SK-N-SH treated with all-trans-retinoic acid at 6 μM for 48 hours (cell line): ENCODE data around the gene ATP6V1G1.
A peak's percentile ranks its signal among the peaks of the same experiment; 100 is the strongest.

Source experiments
- ATAC-seq: fragments of 200-7000 bp; cut with Tn5 transposase; 3 replicates; pipeline ENCODE4 v1.9.1; 2020; ENCODE audit warnings: mild to moderate bottlenecking, moderate library complexity
- ARNTL ChIP-seq: fragments of 450-650 bp; formaldehyde crosslinking; IDR thresholded peaks from 2 replicates; pipeline ENCODE4 v1.5.0; 2020; ENCODE audit warnings: low read depth, mild to moderate bottlenecking, moderate library complexity, borderline replicate concordance
- BACH2 ChIP-seq: fragments of 250-450 bp; sonication (Bioruptor Pico); IDR thresholded peaks from 2 replicates; pipeline ENCODE4 v1.9.0; 2021; ENCODE audit warnings: mild to moderate bottlenecking, borderline replicate concordance
- CREB5 ChIP-seq: fragments of 250-450 bp; sonication (Bioruptor Pico); IDR thresholded peaks from 2 replicates; pipeline ENCODE4 v1.5.1; 2020; ENCODE audit warnings: low read depth, mild to moderate bottlenecking, moderate library complexity
- CSDC2 ChIP-seq: fragments of 250-450 bp; sonication (Bioruptor Pico); IDR thresholded peaks from 2 replicates; pipeline ENCODE4 v1.5.0; 2020; ENCODE audit warnings: mild to moderate bottlenecking, moderate library complexity
- ESRRG ChIP-seq: fragments of 250-450 bp; sonication (Bioruptor Pico); IDR thresholded peaks from 2 replicates; pipeline ENCODE4 v1.6.1; 2021; ENCODE audit warnings: mild to moderate bottlenecking
- GLIS3 ChIP-seq: fragments of 250-450 bp; sonication (Bioruptor Pico); IDR thresholded peaks from 2 replicates; pipeline ENCODE4 v1.5.0; 2020; ENCODE audit warnings: mild to moderate bottlenecking, moderate library complexity
- ISL1 ChIP-seq: fragments of 250-450 bp; sonication (Bioruptor Pico); IDR thresholded peaks from 2 replicates; pipeline ENCODE4 v2.1.2; 2022; ENCODE audit warnings: mild to moderate bottlenecking, moderate library complexity
- OSR1 ChIP-seq: fragments of 250-450 bp; sonication (Bioruptor Pico); IDR thresholded peaks from 2 replicates; pipeline ENCODE4 v1.8.0; 2022; ENCODE audit warnings: moderate library complexity, mild to moderate bottlenecking, inconsistent platforms
- PATZ1 ChIP-seq: fragments of 250-450 bp; sonication (Bioruptor Pico); IDR thresholded peaks from 2 replicates; pipeline ENCODE4 v1.8.0; 2020; ENCODE audit warnings: mild to moderate bottlenecking, moderate library complexity, borderline replicate concordance
- PPARA ChIP-seq: fragments of 250-450 bp; sonication (Bioruptor Pico); IDR thresholded peaks from 2 replicates; pipeline ENCODE4 v1.5.0; 2020; ENCODE audit warnings: mild to moderate bottlenecking, borderline replicate concordance
- RARB ChIP-seq: fragments of 250-450 bp; sonication (Bioruptor Pico); IDR thresholded peaks from 2 replicates; pipeline ENCODE4 v1.8.0; 2021; ENCODE audit warnings: mild to moderate bottlenecking, moderate library complexity
- SNAI2 ChIP-seq: fragments of 250-450 bp; sonication (Bioruptor Pico); IDR thresholded peaks from 2 replicates; pipeline ENCODE4 v1.5.0; 2020; ENCODE audit warnings: mild to moderate bottlenecking, moderate library complexity
- TCF4 ChIP-seq: fragments of 250-450 bp; sonication (Bioruptor Pico); IDR thresholded peaks from 2 replicates; pipeline ENCODE4 v1.8.0; 2021; ENCODE audit warnings: mild to moderate bottlenecking, moderate library complexity, borderline replicate concordance
- TOX ChIP-seq: fragments of 250-450 bp; sonication (Bioruptor Pico); IDR thresholded peaks from 2 replicates; pipeline ENCODE4 v1.8.0; 2021; ENCODE audit warnings: mild to moderate bottlenecking, moderate library complexity, borderline replicate concordance
- ZFP3 ChIP-seq: fragments of 250-450 bp; sonication (Bioruptor Pico); IDR thresholded peaks from 2 replicates; pipeline ENCODE4 v1.5.0; 2020; ENCODE audit warnings: mild to moderate bottlenecking, moderate library complexity
- ZFP30 ChIP-seq: fragments of 450-650 bp; formaldehyde crosslinking; IDR thresholded peaks from 2 replicates; pipeline ENCODE4 v1.5.0; 2022; ENCODE audit warnings: mild to moderate bottlenecking, moderate library complexity
- ZNF565 ChIP-seq: fragments of 450-650 bp; formaldehyde crosslinking; conservative IDR thresholded peaks from 2 replicates; pipeline ENCODE4 v1.5.0; 2020; ENCODE audit warnings: low read depth, mild to moderate bottlenecking, moderate library complexity
- ZNF70 ChIP-seq: fragments of 450-650 bp; formaldehyde crosslinking; IDR thresholded peaks from 2 replicates; pipeline ENCODE4 v1.5.0; 2020; ENCODE audit warnings: mild to moderate bottlenecking, moderate library complexity
- ZNF8 ChIP-seq: fragments of 450-650 bp; formaldehyde crosslinking; IDR thresholded peaks from 2 replicates; pipeline ENCODE4 v1.5.0; 2020; ENCODE audit warnings: mild to moderate bottlenecking, moderate library complexity
- TF ChIP-seq, protein P1 (sequence below): fragments of 250-450 bp; sonication (Bioruptor Pico); IDR thresholded peaks from 2 replicates; pipeline ENCODE4 v1.8.0; 2021; ENCODE audit warnings: low read depth, mild to moderate bottlenecking, moderate library complexity, borderline replicate concordance
- TF ChIP-seq, protein P2 (sequence below): fragments of 250-450 bp; sonication (Bioruptor Pico); IDR thresholded peaks from 2 replicates; pipeline ENCODE4 v1.5.0; 2020; ENCODE audit warnings: mild to moderate bottlenecking, moderate library complexity

The ATP6V1G1 gene

DNA sequence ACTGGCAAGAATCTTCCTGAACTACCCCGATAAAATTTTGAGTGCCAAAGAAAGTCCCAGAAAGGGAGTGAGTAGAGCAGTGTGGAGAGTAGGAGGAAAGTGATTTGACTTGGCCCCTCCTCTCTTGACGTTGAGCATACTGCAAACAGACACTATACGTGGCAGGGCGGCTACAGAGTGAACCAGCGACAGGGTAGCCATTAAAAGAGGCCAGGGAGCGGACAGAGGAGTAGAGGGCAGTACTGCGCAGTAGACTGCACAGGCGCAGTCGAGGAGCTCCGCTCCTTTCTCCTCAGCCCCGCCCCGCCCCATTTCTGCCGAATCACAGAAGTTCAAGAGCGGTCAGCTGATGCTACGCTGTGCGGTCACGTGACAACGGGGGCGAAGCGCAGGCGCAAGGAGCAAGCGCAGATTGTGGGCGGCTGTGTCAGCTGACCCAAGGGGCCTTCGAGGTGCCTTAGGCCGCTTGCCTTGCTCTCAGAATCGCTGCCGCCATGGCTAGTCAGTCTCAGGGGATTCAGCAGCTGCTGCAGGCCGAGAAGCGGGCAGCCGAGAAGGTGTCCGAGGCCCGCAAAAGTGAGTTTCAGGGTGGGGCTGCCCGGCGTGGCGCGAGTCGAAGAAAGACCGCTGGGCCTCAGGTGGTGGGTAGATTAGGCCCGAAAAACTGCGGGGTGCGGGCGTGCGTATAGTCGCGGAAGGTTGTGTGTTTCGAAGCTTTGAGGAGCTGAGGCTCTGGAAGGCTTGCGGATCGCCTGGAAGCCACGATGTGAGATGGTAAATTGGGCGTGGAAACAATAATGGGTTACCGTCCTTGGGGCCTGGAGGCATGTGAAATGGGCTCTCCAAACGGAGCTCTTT lies at the start of gene ATP6V1G1:
Gene ATP6V1G1, plus strand, starts transcription at position 425 of the 858 bp plus-strand sequence. Its CDS starts 70 bp downstream, at position 495.
- peak; percentile 98 for ATAC-seq
- TF ChIP-seq ZNF70 (CRISPR knock-in tag) (no peak), RARB (CRISPR knock-in tag) (0 out of 2 replicates have a peak, but pooled peaks have one; percentile 27), ZFP3 (CRISPR knock-in tag) (0 out of 2 replicates have a peak, but pooled peaks have one; percentile 38), ZFP30 (CRISPR knock-in tag) (no peak)

GRCh38 chr9:114538241-114538640 lies 49.3 kb upstream of the ATP6V1G1 start:
- no peak for TF ChIP-seq TCF4 (CRISPR knock-in tag)
- TF ChIP-seq CSDC2, result no peak
- TF ChIP-seq ZNF70 (CRISPR knock-in tag), result no peak
- peak; percentile 74 for ATAC-seq

- no peak for TF ChIP-seq ESRRG
- no peak for TF ChIP-seq CREB5 (CRISPR knock-in tag)
- no peak for TF ChIP-seq PPARA
- TF ChIP-seq BACH2 (CRISPR knock-in tag), result no peak
- TF ChIP-seq, protein P1, sequence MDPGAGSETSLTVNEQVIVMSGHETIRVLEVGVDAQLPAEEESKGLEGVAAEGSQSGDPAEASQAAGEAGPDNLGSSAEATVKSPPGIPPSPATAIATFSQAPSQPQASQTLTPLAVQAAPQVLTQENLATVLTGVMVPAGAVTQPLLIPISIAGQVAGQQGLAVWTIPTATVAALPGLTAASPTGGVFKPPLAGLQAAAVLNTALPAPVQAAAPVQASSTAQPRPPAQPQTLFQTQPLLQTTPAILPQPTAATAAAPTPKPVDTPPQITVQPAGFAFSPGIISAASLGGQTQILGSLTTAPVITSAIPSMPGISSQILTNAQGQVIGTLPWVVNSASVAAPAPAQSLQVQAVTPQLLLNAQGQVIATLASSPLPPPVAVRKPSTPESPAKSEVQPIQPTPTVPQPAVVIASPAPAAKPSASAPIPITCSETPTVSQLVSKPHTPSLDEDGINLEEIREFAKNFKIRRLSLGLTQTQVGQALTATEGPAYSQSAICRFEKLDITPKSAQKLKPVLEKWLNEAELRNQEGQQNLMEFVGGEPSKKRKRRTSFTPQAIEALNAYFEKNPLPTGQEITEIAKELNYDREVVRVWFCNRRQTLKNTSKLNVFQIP (CRISPR knock-in tag), result no peak
- no peak for TF ChIP-seq RARB (CRISPR knock-in tag)
- TF ChIP-seq, protein P2, sequence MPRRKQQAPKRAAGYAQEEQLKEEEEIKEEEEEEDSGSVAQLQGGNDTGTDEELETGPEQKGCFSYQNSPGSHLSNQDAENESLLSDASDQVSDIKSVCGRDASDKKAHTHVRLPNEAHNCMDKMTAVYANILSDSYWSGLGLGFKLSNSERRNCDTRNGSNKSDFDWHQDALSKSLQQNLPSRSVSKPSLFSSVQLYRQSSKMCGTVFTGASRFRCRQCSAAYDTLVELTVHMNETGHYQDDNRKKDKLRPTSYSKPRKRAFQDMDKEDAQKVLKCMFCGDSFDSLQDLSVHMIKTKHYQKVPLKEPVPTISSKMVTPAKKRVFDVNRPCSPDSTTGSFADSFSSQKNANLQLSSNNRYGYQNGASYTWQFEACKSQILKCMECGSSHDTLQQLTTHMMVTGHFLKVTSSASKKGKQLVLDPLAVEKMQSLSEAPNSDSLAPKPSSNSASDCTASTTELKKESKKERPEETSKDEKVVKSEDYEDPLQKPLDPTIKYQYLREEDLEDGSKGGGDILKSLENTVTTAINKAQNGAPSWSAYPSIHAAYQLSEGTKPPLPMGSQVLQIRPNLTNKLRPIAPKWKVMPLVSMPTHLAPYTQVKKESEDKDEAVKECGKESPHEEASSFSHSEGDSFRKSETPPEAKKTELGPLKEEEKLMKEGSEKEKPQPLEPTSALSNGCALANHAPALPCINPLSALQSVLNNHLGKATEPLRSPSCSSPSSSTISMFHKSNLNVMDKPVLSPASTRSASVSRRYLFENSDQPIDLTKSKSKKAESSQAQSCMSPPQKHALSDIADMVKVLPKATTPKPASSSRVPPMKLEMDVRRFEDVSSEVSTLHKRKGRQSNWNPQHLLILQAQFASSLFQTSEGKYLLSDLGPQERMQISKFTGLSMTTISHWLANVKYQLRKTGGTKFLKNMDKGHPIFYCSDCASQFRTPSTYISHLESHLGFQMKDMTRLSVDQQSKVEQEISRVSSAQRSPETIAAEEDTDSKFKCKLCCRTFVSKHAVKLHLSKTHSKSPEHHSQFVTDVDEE, result no peak
- TF ChIP-seq ARNTL (CRISPR knock-in tag), result no peak
- no peak for TF ChIP-seq ISL1
- ATAC-seq, result no peak
Measured at GRCh38 chr9:114539701-114540380, 47.7 kb upstream of the ATP6V1G1 start.

DNA sequence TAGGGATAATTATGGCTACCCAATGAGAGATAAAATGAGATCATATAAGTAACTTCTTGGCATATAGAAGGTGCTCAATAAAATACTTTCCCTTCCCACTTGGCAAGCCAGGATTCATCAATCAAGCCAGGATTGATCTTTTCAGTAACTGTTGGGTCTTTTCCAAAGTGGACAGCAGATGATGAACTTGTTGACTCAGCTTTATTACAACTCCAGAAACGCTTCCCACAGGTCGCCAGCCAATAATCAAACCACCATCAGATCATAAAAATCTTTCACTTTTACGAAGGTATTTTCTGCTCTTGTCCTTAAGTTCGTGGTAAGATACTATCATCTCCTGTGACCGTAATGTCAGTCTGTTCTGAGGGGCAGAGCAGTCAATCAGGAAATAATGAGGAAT lies 42.5 kb upstream of the ATP6V1G1 start:
- no peak for ATAC-seq
- TF ChIP-seq TOX (no peak), BACH2 (CRISPR knock-in tag) (no peak), ESRRG (no peak), PPARA (no peak), ZNF8 (no peak), ZFP30 (CRISPR knock-in tag) (no peak), ZNF565 (CRISPR knock-in tag) (no peak), SNAI2 (no peak), CREB5 (CRISPR knock-in tag) (no peak), OSR1 (CRISPR knock-in tag) (no peak), PATZ1 (CRISPR knock-in tag) (no peak), GLIS3 (CRISPR knock-in tag) (no peak), ARNTL (CRISPR knock-in tag) (no peak), ZFP3 (CRISPR knock-in tag) (no peak)
- TF ChIP-seq, protein P2, result no peak
